WTC11 (cell line): ENCODE data around the gene BET1L. TPM values are rescaled to one million over a fixed set of nuclear protein-coding genes. Genes with fewer than 3 reads are reported as not detected.

Source experiments
- ATAC-seq: fragments of 200-7000 bp; cut with Tn5 transposase; 2 replicates; pipeline ENCODE4 v1.10.0; 2021; ENCODE audit warnings: mild to moderate bottlenecking, moderate library complexity
- CTCF ChIA-PET: fragments of 300-600 bp; sonication (Branson Sonifier 250); formaldehyde crosslinking; loops from one replicate; lab custom pipeline; 2021; ENCODE audit warnings: antibody characterized with exemption; lab: Charles Lee
- POLR2A ChIA-PET: fragments of 350-600 bp; sonication (Branson Sonifier 250); formaldehyde crosslinking; loops from one replicate; lab custom pipeline; 2021; ENCODE audit warnings: antibody characterized with exemption; lab: Charles Lee
- DNase-seq: peaks from one replicate; pipeline ENCODE4 v3.0.0; 2021; ENCODE audit warnings: low spot score
- H3K27ac Mint-ChIP-seq: 2 replicates; pipeline ENCODE4 v1.8.0; 2021; ENCODE audit warnings: mixed read lengths
- H3K27me3 Mint-ChIP-seq: 2 replicates; pipeline ENCODE4 v1.8.0; 2021; ENCODE audit warnings: low read depth, mild to moderate bottlenecking, moderate library complexity, mixed read lengths
- H3K36me3 Mint-ChIP-seq: 2 replicates; pipeline ENCODE4 v1.8.0; 2021; ENCODE audit warnings: mixed read lengths
- H3K4me1 Mint-ChIP-seq: 2 replicates; pipeline ENCODE4 v1.8.0; 2022; ENCODE audit warnings: mixed read lengths
- H3K4me3 Mint-ChIP-seq: 2 replicates; pipeline ENCODE4 v1.8.0; 2021; ENCODE audit warnings: mild to moderate bottlenecking, moderate library complexity, mixed read lengths
- H3K9me3 Mint-ChIP-seq: 2 replicates; pipeline ENCODE4 v1.8.0; 2021; ENCODE audit warnings: mixed read lengths
- CDX4 ChIP-seq: fragments of 250-450 bp; sonication (Bioruptor Pico); IDR thresholded peaks from 2 replicates; pipeline ENCODE4 v1.9.0; 2021; ENCODE audit warnings: moderate library complexity, mild to moderate bottlenecking, inconsistent platforms, borderline replicate concordance
- CREM ChIP-seq: sonication (generic); formaldehyde crosslinking; IDR thresholded peaks from 2 replicates; pipeline ENCODE4 v1.8.1; 2022; ENCODE audit warnings: mild to moderate bottlenecking, missing genetic modification reagents, moderate library complexity
- E2F4 ChIP-seq: sonication (generic); formaldehyde crosslinking; IDR thresholded peaks from 2 replicates; pipeline ENCODE4 v1.8.1; 2022; ENCODE audit warnings: low read depth, mild to moderate bottlenecking, moderate library complexity, missing genetic modification reagents, borderline replicate concordance
- ETV6 ChIP-seq: sonication (generic); formaldehyde crosslinking; IDR thresholded peaks from 2 replicates; pipeline ENCODE4 v1.8.1; 2022; ENCODE audit warnings: mild to moderate bottlenecking, missing genetic modification reagents
- HMGA2 ChIP-seq: fragments of 250-450 bp; sonication (Bioruptor Pico); IDR thresholded peaks from 2 replicates; pipeline ENCODE4 v1.4.0; 2021; ENCODE audit warnings: mild to moderate bottlenecking, moderate library complexity
- JUN ChIP-seq: sonication (generic); formaldehyde crosslinking; IDR thresholded peaks from 2 replicates; pipeline ENCODE4 v1.8.0; 2023; ENCODE audit warnings: mild to moderate bottlenecking, missing genetic modification reagents
- MXD4 ChIP-seq: fragments of 250-450 bp; sonication (Bioruptor Pico); IDR thresholded peaks from 2 replicates; pipeline ENCODE4 v1.8.0; 2021; ENCODE audit warnings: mild to moderate bottlenecking, moderate library complexity, borderline replicate concordance
- NFYB ChIP-seq: sonication (generic); formaldehyde crosslinking; conservative IDR thresholded peaks from 2 replicates; pipeline ENCODE4 v1.8.0; 2022; ENCODE audit warnings: low read depth, missing genetic modification reagents
- OVOL2 ChIP-seq: fragments of 250-450 bp; sonication (Bioruptor Pico); IDR thresholded peaks from 2 replicates; pipeline ENCODE4 v1.9.0; 2021; ENCODE audit warnings: mild to moderate bottlenecking, borderline replicate concordance
- SOX15 ChIP-seq: fragments of 250-450 bp; sonication (Bioruptor Pico); IDR thresholded peaks from 2 replicates; pipeline ENCODE4 v1.9.0; 2021; ENCODE audit warnings: mild to moderate bottlenecking
- ZMAT4 ChIP-seq: fragments of 250-450 bp; sonication (Bioruptor Pico); IDR thresholded peaks from 2 replicates; pipeline ENCODE4 v1.9.0; 2021; ENCODE audit warnings: mild to moderate bottlenecking
- ZNF232 ChIP-seq: sonication (generic); formaldehyde crosslinking; IDR thresholded peaks from 2 replicates; pipeline ENCODE4 v1.8.0; 2022; ENCODE audit warnings: mild to moderate bottlenecking, missing genetic modification reagents
- ZNF281 ChIP-seq: sonication (generic); formaldehyde crosslinking; IDR thresholded peaks from 2 replicates; pipeline ENCODE4 v1.8.0; 2023; ENCODE audit warnings: mild to moderate bottlenecking, missing genetic modification reagents
- ZNF425 ChIP-seq: fragments of 250-450 bp; sonication (Bioruptor Pico); conservative IDR thresholded peaks from 2 replicates; pipeline ENCODE4 v1.9.0; 2021; ENCODE audit warnings: mild to moderate bottlenecking
- ZSCAN18 ChIP-seq: fragments of 250-450 bp; sonication (Bioruptor Pico); IDR thresholded peaks from 2 replicates; pipeline ENCODE4 v2.1.2; 2022; ENCODE audit warnings: mild to moderate bottlenecking, moderate library complexity
- total RNA-seq: library from RNA; stranded (reverse); gene quantifications from 3 replicates; pipeline ENCODE4 v1.2.3, GENCODE V29; 2021
- TF ChIP-seq, protein P1 (sequence below): fragments of 250-450 bp; sonication (Bioruptor Pico); IDR thresholded peaks from 2 replicates; pipeline ENCODE4 v1.9.0; 2021; ENCODE audit warnings: mild to moderate bottlenecking
- TF ChIP-seq, protein P2 (sequence below): sonication (generic); formaldehyde crosslinking; conservative IDR thresholded peaks from 2 replicates; pipeline ENCODE4 v1.8.1; 2022; ENCODE audit warnings: mild to moderate bottlenecking, missing genetic modification reagents

BET1L gene
- total RNA-seq, 1 experiment from 2014 or later = 51.4 TPM

DNA sequence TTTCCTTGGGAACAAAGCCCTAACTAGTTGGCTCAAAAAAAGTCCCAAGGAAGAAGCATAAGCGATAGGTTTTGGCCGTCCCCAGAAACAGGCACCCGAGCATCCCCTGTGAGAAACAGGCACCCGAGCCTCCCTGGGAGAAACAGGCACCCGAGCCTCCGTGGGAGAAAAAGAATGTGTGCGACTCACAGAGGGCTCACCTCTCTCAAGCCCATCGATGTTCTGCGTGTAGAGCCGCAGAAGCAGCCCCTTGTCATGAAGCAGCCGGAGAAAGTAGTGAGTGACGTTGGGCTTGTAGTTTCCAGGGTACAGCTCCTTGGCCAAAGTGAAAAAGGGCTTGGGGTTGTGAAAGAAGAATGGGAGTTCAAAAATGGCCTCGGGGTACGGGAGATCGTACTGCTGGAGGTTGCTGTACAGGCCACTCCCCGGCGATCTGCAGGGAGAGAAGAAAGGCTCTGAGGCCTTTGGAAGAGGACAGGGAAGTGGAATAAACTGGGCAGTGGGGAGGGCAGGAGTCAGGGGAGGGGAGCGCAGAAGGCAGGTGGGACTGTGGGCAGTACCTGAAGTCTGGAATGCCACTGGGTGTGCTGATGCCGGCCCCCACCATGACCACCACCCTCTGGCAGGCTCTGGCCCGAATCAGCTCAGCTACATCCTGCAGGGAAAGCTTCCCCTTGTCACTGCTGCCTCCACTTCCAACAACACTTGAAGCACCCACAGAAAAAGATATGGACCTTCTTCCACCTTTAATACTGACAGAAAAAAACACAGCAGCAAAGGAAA lies 25.8 kb upstream of the BET1L start:
- H3K4me3 Mint-ChIP-seq = no peak overlapping the region

GRCh38 chr11:230431-230830 lies 23.2 kb upstream of the BET1L start:
- Mint-ChIP-seq H3K4me3 (no peak overlapping the region), H3K4me1 (peaks cover 4% of the 10 kb centered on the region)
- DNase-seq (no peak), ATAC-seq (no peak)
- TF ChIP-seq CREM (CRISPR knock-in tag) = no peak
- TF ChIP-seq ZMAT4 (CRISPR knock-in tag) = no peak
- no peak for TF ChIP-seq JUN (CRISPR knock-in tag)
- no peak for TF ChIP-seq OVOL2
- no peak for TF ChIP-seq ZSCAN18 (CRISPR knock-in tag)
- no peak for TF ChIP-seq CDX4 (CRISPR knock-in tag)
- no peak for TF ChIP-seq ETV6
- no peak for TF ChIP-seq NFYB
- TF ChIP-seq E2F4 (CRISPR knock-in tag) = no peak
- TF ChIP-seq SOX15 (CRISPR knock-in tag) = no peak
- no peak for TF ChIP-seq ZNF425 (CRISPR knock-in tag)
- no peak for TF ChIP-seq MXD4 (CRISPR knock-in tag)
- TF ChIP-seq, protein P1, sequence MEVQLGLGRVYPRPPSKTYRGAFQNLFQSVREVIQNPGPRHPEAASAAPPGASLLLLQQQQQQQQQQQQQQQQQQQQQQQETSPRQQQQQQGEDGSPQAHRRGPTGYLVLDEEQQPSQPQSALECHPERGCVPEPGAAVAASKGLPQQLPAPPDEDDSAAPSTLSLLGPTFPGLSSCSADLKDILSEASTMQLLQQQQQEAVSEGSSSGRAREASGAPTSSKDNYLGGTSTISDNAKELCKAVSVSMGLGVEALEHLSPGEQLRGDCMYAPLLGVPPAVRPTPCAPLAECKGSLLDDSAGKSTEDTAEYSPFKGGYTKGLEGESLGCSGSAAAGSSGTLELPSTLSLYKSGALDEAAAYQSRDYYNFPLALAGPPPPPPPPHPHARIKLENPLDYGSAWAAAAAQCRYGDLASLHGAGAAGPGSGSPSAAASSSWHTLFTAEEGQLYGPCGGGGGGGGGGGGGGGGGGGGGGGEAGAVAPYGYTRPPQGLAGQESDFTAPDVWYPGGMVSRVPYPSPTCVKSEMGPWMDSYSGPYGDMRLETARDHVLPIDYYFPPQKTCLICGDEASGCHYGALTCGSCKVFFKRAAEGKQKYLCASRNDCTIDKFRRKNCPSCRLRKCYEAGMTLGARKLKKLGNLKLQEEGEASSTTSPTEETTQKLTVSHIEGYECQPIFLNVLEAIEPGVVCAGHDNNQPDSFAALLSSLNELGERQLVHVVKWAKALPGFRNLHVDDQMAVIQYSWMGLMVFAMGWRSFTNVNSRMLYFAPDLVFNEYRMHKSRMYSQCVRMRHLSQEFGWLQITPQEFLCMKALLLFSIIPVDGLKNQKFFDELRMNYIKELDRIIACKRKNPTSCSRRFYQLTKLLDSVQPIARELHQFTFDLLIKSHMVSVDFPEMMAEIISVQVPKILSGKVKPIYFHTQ (CRISPR knock-in tag) = no peak
- TF ChIP-seq HMGA2 (CRISPR knock-in tag) = no peak
- no peak for TF ChIP-seq ZNF281 (CRISPR knock-in tag)
- TF ChIP-seq, all 79 proteins: peak for 0
- POLR2A ChIA-PET = no interaction called here
- Mint-ChIP-seq H3K27ac (0 out of 2 replicates have a peak overlapping the region, but pooled peaks have one; percentile 19), H3K27me3 (no peaks in the 10 kb centered on the region), H3K9me3 (no peaks in the 10 kb centered on the region), H3K36me3 (0 out of 2 replicates have a peak, but pooled peaks cover 2% of the 10 kb centered on the region)
- CTCF ChIA-PET = interaction anchor here (0.7 to 3.6 kb wide), 2 partner anchors 20 to 1903 kb away, joined by 3 to 21 read pairs; no protein-coding TSS in a partner anchor

More for the DNA sequence above, 25.8 kb upstream of the BET1L start:
- CTCF ChIA-PET = no interaction called here
- H3K4me1 Mint-ChIP-seq = peaks cover 11% of the 10 kb centered on the region
- TF ChIP-seq, protein P2, sequence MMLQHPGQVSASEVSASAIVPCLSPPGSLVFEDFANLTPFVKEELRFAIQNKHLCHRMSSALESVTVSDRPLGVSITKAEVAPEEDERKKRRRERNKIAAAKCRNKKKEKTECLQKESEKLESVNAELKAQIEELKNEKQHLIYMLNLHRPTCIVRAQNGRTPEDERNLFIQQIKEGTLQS (CRISPR knock-in tag) = no peak
- TF ChIP-seq ZNF232 = no peak
- H3K27me3 Mint-ChIP-seq = no peaks in the 10 kb centered on the region
- ATAC-seq = no peak
- no peaks in the 10 kb centered on the region for H3K9me3 Mint-ChIP-seq
- no peak for DNase-seq
- H3K27ac Mint-ChIP-seq = no peak overlapping the region; the same call in 1 of the 2 replicates
- POLR2A ChIA-PET = no interaction called here
- 0 out of 2 replicates have a peak, but pooled peaks cover 2% of the 10 kb centered on the region for H3K36me3 Mint-ChIP-seq
